RCC 7860 (cell line): ENCODE measurements around the gene CCNL2.

Experiments used
- DNase-seq: peaks from one replicate; pipeline ENCODE4 v3.0.0-alpha.2; 2015; ENCODE audit warnings: low spot score
- FAIRE-seq: peaks from 2 replicates; lab custom pipeline; 2012; peaks lifted over from hg19 to GRCh38; lab: Jason Lieb, UNC

Gene CCNL2

GRCh38 chr1:1359664-1360468, 39.3 kb downstream of the CCNL2 start:
- no peak for FAIRE-seq
- DNase-seq, result no peak

- FAIRE-seq, result no peak
- no peak for DNase-seq
These were observed 39.8 kb downstream of the CCNL2 start for GRCh38 chr1:1359308-1359663.

DNA sequence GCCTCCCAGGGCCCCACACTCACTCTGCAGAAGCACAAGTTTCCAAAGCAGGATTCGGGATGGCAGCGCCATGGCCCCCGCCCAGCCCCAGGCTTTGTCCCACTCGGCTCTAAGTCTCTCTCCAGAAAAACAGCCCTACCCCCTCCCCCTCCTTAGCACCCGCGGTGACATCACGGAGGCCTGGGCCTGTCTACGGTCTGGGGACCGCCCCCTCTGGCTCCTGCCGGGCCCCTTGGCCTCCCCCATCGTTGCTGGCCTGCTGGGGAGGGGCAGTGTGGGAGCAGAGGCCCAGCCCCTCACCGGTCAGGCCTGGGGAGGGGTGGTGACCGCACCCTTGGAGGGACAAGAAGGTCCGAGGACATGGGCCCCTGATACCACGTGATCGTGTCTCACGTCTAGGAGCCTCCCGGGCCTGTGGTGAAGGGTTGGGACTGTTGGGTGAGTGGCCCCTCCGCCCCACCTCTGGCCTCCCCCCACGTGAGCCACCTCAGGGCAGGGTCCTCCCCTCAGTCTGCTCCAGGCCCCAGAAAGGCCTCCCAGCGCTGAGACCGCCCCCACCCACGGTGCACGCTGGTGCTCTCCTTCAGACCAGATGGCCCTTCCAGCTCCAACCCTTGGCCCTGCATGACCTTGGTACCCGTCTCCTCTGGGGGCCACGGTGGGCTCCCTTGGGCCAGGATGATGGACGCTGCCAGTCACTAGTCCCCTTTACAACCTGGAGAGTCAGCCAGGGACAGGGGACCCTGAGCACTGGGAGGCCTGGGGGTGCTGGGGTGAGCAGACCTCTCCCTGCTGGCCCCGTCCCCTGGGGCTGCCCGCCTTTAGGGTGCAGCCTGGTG, 40.5 kb downstream of the CCNL2 start, which contains the start of gene MXRA8:
TSS of gene MXRA8 (minus strand) at position 123 of the 839 bp plus-strand sequence. CDS start at position 72, 51 bp downstream.
- DNase-seq (no peak), FAIRE-seq (no peak)

DNA sequence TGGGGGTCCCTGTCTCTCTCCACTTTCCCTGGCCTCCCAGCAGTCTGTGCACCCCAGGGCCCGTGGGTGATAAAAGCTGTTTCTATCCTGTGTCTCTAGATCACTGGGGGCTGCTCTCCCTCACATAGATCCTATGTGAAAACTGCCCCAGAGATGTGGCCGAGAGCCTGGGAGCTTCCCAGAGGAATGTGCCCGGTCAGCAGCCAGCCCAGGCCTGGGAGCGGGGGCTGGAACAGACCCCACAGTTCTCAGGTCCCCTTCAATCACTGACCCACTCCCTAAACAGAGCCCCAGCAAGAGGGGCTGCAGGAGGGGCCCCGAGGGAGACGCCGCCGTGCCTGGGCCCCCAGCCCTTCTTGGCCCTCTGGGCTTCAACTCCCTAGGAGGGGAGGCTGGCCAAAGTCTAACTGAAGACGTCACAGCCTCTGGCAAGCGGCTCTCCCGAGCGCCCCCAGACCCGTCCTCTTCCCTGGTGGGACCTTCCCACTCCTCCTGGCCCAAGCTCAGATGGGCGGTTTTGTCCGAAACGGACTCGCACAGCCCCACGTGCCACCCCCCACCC, 41.2 kb downstream of the CCNL2 start:
- no peak for FAIRE-seq

DNA sequence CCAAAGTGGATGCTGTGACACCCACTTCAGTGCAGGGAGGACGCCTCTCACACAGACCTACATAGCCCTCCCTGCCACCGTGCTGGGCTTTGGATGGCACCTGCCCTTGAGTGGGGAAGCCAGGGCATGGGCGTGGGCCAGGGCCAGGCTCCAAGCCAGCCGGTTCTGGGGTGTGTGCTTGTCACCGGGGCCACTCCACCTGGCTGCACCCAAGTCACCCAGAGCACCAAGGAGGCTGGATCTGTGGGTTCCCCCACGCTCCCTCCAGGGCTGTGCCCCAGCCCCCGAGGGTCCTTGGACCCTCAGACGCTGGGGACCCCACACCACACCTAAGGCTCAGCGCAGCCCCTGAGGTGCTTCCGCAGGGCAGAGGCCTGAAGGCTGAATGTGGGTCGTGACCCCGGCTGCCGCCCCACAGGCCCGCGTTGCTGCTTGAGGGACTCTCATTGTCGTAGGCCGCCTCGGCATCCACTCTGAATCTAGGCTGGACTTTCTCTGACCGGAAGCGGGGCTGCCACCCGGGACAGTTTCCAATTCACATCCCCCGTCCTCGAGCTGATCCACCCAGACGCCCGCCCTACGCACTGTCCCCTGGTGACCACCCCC, 42.2 kb downstream of the CCNL2 start:
- DNase-seq (no peak), FAIRE-seq (no peak)

More for the DNA sequence above, 41.2 kb downstream of the CCNL2 start:
- no peak for DNase-seq

- DNase-seq (no peak), FAIRE-seq (no peak)
These were observed 42.9 kb downstream of the CCNL2 start for GRCh38 chr1:1356166-1356795.

- DNase-seq (no peak), FAIRE-seq (no peak)
These were observed 43.7 kb downstream of the CCNL2 start for GRCh38 chr1:1355416-1355815.

DNA sequence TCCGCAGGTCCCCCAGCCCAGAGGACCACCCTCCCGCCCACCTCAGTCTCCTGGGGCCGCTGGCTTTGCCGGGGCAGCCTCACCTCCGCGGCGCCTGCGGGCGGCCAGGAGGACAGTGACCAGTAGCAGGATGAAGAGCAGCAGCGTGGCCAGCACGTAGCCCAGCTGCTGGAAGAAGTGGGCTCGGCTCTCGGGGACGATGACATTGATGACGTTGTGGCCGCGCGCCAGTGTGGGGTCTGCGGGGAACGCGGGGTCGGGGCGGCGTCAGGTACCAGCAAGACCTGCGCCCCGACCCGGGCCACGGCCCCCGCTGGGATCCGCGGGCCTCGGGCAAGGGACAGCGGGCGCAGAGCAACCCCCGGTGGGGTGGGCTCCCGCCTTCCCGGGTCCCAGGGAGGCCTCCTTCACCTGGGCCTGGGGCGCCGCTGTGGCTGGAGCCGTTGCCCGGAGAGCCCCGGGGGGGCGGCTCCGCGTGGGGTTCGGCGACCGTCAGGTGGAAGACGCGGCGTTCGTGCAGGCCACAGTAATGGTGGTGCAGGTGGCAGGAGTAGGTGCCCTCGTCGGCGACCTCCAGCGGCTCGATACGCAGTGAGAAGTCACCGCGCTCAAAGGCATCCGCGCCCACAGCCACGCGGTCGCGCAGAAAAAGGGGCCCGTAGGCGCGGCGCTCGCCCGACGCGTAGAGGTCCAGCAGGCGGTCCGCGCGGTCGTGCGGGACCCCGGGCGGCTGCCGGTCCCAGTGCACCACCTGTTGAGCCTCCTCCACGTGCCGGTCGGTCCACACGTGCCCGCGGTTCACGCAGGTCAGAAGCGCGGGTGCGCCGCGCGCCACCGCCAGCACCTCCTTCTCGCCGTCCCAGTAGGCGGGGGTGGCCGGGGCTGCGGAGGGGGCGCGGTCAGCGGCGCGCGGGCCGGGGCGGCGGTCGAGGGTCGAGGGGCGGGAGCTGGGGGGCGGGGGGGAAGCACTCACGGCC, 44.6 kb downstream of the CCNL2 start:
- FAIRE-seq, result no peak
- no peak for DNase-seq

DNA sequence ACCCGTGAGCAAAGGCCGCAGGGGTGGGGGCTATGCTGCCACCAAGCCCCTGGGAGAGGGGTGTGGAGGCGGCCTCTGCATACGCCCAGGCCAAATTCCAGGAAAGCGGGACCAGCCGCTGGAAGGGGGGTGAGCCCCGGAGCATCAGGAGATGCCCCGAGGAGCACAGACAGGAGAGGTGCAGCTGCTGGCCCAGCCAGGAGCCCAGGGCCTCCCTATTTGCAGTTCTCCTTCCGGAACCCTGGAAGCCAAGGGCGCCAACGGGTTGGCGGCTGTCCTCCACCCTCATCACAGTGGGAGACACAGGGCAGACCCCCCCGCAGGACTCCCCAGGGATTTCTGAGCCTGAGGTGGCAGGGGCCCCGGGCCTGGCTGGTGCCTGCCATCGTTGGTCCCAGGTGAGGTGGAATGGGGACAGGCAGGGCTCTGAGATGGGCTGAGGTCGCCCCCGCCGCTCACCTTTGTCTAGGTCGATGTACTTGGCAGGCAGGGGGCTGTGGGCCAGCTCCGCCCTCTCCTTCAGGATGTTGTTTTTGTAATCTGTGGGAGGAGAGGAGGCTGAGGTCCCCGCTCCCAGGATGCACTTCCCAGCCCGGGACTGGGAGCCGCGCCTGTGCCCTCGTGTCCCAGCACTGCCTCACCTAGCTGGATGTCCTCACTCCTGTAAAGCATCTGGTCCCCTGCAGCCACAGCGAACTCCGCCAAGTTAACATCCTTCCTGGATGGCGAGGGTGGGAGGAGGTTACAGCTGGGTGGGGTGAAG, 45.6 kb downstream of the CCNL2 start:
- DNase-seq (no peak), FAIRE-seq (no peak)

DNA sequence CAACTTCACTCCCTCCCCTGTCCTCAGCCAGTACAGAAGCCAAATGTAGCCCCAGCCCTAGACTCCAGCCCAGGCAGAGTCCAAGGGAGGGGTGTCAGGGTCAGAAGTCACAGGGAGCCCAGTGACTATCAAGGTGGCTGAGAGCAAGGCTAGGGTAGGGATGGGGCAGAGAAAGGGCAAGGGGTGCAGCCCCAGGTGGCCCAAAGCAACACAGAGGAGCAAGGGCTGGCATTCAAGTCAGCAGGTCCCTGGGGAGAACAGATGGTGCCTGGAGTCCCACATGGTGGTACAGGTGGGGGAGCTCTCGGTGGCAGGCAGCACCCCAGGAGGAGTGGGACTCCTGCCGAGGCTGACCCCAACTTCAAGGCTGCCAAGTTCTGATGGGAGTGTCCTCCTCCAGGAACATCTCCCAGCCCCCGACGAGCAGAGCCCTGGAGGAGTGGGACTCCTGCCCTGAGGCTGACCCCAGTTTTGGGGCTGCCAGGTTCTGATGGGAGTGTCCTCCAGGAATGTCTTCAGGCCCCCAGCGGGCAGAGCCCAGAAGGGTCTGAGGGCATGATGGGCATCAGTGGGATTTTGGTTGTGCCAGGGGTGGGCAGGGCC, 46.2 kb downstream of the CCNL2 start:
- no peak for FAIRE-seq

DNA sequence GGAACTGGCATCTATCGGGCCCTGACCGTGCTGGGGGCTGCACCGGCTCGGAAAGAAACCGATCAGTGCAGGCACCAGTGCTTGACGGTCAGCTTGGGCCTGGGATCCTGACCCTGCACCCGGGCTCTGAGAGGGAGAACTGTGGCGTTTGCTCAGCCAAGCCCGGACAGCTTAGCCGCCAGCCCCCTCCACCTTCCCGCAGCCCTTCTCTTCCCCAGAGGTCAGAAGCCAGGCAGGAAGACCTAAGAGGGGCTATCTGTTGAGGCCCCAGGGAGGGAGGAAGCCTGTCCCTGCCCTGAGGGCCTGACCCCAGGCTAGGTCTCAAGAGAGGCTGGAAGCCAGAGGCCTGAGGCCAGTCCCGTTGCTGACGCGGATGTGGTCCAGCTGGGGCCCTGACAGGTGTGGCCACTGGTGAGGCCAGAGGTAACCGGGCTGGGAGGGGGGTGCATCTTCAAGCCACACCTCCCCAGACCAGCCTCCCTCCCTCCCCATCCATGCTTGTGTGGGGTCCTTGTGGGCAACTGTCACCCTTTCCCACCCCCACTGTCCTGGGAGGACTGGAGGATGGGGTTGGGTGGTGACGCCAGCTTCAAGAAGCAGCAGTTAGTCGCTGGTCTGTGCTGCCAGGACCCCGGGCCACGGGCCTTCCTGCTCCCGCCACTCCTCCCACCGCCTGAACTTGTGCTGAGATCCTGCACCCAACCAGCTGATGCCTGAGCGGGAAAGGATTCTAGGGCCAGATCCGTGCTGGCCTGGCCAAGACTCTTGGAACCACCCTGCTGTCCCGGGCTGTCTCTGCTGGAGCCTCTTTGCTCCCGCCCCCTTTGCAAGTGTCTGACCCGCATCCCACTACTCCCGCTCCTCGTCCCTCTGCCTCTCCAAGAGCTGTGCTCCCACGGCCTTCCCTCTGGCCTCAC, 47.4 kb downstream of the CCNL2 start:
- FAIRE-seq (no peak), DNase-seq (no peak)

More for the DNA sequence above, 46.2 kb downstream of the CCNL2 start:
- no peak for DNase-seq

DNA sequence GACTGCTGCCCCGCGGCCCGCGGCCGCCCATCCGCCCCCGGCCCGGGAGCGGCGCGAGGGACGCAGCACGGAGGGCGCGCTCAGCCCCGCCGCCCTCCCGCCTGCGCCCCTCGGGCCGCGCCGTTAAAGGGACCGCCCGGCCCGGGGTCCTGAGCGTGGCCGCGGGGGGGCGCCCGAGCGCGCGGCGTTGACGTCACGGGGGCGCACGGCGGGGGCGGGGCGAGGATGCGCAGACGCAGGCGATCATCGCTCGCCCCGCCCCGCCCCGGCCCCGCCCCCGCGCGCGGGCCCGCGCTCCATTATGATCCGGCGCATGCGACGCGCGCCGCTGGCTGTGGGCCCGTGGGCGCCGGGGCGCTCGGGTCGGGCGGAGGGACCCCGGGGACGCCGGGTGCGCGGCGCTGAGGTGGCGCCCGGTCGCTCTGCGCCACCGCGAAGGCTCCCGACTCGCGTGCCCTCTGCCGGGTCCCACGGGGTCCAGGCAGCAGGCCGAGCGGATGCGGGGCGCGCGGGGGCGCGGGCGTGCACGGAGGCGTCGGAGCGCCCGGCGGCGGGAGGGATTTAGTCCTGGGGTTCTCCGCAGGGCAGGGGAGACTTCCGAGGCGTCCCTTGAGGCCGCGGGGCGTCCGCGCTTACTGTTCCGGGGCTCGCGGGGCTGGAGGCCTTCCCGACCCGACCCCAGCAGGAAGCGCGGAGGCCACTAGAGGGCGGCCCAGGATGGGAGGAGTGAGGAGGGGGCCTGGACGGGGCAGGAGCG, 49.7 kb downstream of the CCNL2 start, which contains the start of gene DVL1:
TSS of gene DVL1 (minus strand) at position 163 of the 757 bp plus-strand sequence. CDS start 353 bp downstream, outside the sequence.
- peak; percentile 24 for DNase-seq
- no peak for FAIRE-seq

GRCh38 chr1:1348420-1349255, 50.5 kb downstream of the CCNL2 start:
- DNase-seq, result peak; percentile 17
- no peak for FAIRE-seq

- DNase-seq (peak; percentile 50), FAIRE-seq (no peak)
These were observed 51.3 kb downstream of the CCNL2 start for GRCh38 chr1:1347663-1348419.
